ENCODE measurements around the gene PDPR. TPM values are rescaled to one million over a fixed set of nuclear protein-coding genes. Genes with fewer than 3 reads are reported as not detected.
A peak's percentile ranks its signal among the peaks of the same experiment; 100 is the strongest.
"Not testable (repeated sequence)": the region's sequence is repeated elsewhere in the genome, so short reads cannot be mapped to it uniquely, and the experiment has no call there.

PDPR gene
- total RNA-seq, 1 experiment from 2014 or later = 28.5 TPM

GRCh38 chr16:70199170-70199569 is 85.0 kb downstream of the PDPR start:
- ATAC-seq; H3K27me3 Mint-ChIP-seq (ENCODE audit: low read depth); H3K4me3 Mint-ChIP-seq; H3K36me3 Mint-ChIP-seq; H3K4me1 Mint-ChIP-seq; DNase-seq (ENCODE audit: low spot score); POLR2A ChIA-PET; CTCF ChIA-PET; H3K9me3 Mint-ChIP-seq; H3K27ac Mint-ChIP-seq: not testable (repeated sequence)

GRCh38 chr16:70200063-70200462 is 85.9 kb downstream of the PDPR start:
- 0 out of 2 replicates have a peak, but pooled peaks have one; percentile 48 for TF ChIP-seq GTF2I (CRISPR knock-in tag; conservative IDR thresholded peaks at IDR 0.05)
- H3K4me3 Mint-ChIP-seq; DNase-seq (ENCODE audit: low spot score); H3K36me3 Mint-ChIP-seq; POLR2A ChIA-PET; H3K4me1 Mint-ChIP-seq; ATAC-seq; H3K27me3 Mint-ChIP-seq (ENCODE audit: low read depth); H3K9me3 Mint-ChIP-seq; CTCF ChIA-PET; H3K27ac Mint-ChIP-seq: not testable (repeated sequence)

DNA sequence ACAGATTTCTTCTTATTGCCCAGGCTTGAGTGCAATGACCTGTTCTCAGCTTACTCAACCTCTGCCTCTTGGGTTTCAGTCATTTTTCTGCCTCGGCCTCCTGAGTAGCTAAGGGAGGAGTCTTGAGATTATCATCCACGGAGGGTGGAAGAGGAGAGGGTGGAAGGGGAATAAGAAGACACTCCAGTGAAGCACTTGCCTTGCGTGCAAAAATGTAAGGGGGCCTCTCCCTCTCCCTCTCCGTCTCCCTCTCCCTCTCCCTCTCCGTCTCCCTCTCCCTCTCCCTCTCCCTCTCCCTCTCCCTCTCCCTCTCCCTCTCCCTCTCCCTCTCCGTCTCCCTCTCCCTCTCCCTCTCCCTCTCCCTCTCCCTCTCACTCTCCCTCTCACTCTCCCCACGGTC is 89.4 kb downstream of the PDPR start:
- Mint-ChIP-seq H3K9me3 (peaks cover 10% of the 10 kb centered on the region), H3K36me3 (peaks cover 25% of the 10 kb centered on the region)
- H3K27me3 Mint-ChIP-seq (ENCODE audit: low read depth); CTCF ChIA-PET; POLR2A ChIA-PET; H3K4me1 Mint-ChIP-seq; H3K27ac Mint-ChIP-seq; ATAC-seq; H3K4me3 Mint-ChIP-seq; DNase-seq (ENCODE audit: low spot score): not testable (repeated sequence)

GRCh38 chr16:70204010-70204409 is 89.9 kb downstream of the PDPR start:
- ATAC-seq; CTCF ChIA-PET; H3K27me3 Mint-ChIP-seq (ENCODE audit: low read depth); POLR2A ChIA-PET; DNase-seq (ENCODE audit: low spot score); H3K4me1 Mint-ChIP-seq; H3K4me3 Mint-ChIP-seq; H3K27ac Mint-ChIP-seq: not testable (repeated sequence)
- Mint-ChIP-seq H3K9me3 (peaks cover 10% of the 10 kb centered on the region), H3K36me3 (peaks cover 25% of the 10 kb centered on the region)

DNA sequence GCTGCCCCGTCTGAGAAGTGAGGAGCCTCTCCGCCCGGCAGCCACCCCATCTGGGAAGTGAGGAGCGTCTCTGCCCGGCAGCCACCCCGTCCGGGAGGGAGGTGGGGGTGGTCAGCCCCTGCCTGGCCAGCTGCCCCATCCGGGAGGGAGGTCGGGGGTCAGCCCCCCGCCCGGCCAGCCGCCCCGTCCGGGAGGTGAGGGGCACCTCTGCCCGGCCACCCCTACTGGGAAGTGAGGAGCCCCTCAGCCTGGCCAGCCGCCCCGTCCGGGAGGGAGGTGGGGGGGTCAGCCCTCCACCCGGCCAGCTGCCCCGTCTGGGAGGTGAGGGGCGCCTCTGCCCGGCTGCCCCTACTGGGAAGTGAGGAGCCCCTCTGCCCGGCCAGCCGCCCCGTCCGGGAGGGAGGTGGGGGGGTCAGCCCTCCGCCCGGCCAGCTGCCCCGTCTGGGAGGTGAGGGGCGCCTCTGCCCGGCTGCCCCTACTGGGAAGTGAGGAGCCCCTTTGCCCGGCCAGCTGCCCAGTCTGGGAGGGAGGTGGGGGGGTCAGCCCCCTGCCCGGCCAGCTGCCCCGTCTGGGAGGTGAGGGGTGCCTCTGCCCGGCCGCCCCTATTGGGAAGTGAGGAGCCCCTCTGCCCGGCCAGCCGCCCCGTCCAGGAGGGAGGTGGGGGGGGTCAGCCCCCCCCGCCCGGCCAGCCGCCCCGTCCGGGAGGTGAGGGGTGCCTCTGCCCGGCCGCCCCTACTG is 90.7 kb downstream of the PDPR start:
- H3K9me3 Mint-ChIP-seq = peaks cover 10% of the 10 kb centered on the region
- H3K36me3 Mint-ChIP-seq = peaks cover 29% of the 10 kb centered on the region
- H3K27ac Mint-ChIP-seq; H3K27me3 Mint-ChIP-seq (ENCODE audit: low read depth); ATAC-seq; H3K4me3 Mint-ChIP-seq; POLR2A ChIA-PET; H3K4me1 Mint-ChIP-seq; DNase-seq (ENCODE audit: low spot score); CTCF ChIA-PET: not testable (repeated sequence)

GRCh38 chr16:70206382-70206781 is 92.2 kb downstream of the PDPR start:
- ATAC-seq; CTCF ChIA-PET; DNase-seq (ENCODE audit: low spot score); H3K27me3 Mint-ChIP-seq (ENCODE audit: low read depth); H3K4me1 Mint-ChIP-seq; H3K27ac Mint-ChIP-seq; H3K4me3 Mint-ChIP-seq; POLR2A ChIA-PET: not testable (repeated sequence)
- peaks cover 10% of the 10 kb centered on the region for H3K9me3 Mint-ChIP-seq
- H3K36me3 Mint-ChIP-seq = peaks cover 34% of the 10 kb centered on the region

Other genes starting within 250 kb of the PDPR start
- gene CLEC18A, start 163.0 kb upstream of the PDPR start, total RNA-seq (2021) = 0.26 to 0.46 TPM (median 0.46 TPM) in 3 replicates
- 0.11 to 0.48 TPM (median 0.18 TPM) in 3 replicates for gene CLEC18C, start 59.5 kb downstream of the PDPR start, total RNA-seq (2021)
- 26.0 to 27.6 TPM (median 27.3 TPM) in 3 replicates for gene EXOSC6, start 137.6 kb downstream of the PDPR start, total RNA-seq (2021)
- gene AARS1, start 175.2 kb downstream of the PDPR start, total RNA-seq (2021) = 174 to 214 TPM (median 174 TPM) in 3 replicates
- gene DDX19B, start 184.9 kb downstream of the PDPR start, total RNA-seq (2021) = 34.3 to 38.4 TPM (median 36.1 TPM) in 3 replicates
- 42.0 to 47.0 TPM (median 43.7 TPM) in 3 replicates for gene DDX19A, start 232.6 kb downstream of the PDPR start, total RNA-seq (2021)